Stimulated activated CD8-positive, alpha-beta memory T cell treated with anti-CD3 and anti-CD28 coated beads, Interleukin-12 subunit alpha, Interleukin-12 subunit beta, amount 100 ng/mL, for 1 hour (primary cell): ENCODE measurements around the gene SYCP2.

Experiments used
- DNase-seq: peaks from one replicate; pipeline ENCODE4 v3.0.0-alpha.2; 2020; ENCODE audit warnings: low read depth

The SYCP2 gene

GRCh38 chr20:59835057-59835447 lies 98.4 kb downstream of the SYCP2 start:
- DNase-seq, result no peak

- no peak for DNase-seq
Measured at GRCh38 chr20:59832406-59833363, 100.8 kb downstream of the SYCP2 start.

- DNase-seq, result no peak
Measured at GRCh38 chr20:59831916-59832270, 101.5 kb downstream of the SYCP2 start.

- DNase-seq, result no peak
Measured at GRCh38 chr20:59831024-59831915, 102.2 kb downstream of the SYCP2 start.

GRCh38 chr20:59830665-59831023 lies 102.8 kb downstream of the SYCP2 start:
- no peak for DNase-seq

GRCh38 chr20:59829786-59830664 lies 103.4 kb downstream of the SYCP2 start:
- no peak for DNase-seq

GRCh38 chr20:59829054-59829785 lies 104.2 kb downstream of the SYCP2 start:
- no peak for DNase-seq

- DNase-seq, result no peak
Measured at GRCh38 chr20:59828125-59829053, 105.0 kb downstream of the SYCP2 start.

- no peak for DNase-seq
Measured at GRCh38 chr20:59827138-59828056, 106.0 kb downstream of the SYCP2 start.

GRCh38 chr20:59825944-59826759 lies 107.3 kb downstream of the SYCP2 start:
- DNase-seq, result no peak

- no peak for DNase-seq
Measured at GRCh38 chr20:59825563-59825920, 107.9 kb downstream of the SYCP2 start.

- no peak for DNase-seq
Measured at GRCh38 chr20:59824711-59825562, 108.5 kb downstream of the SYCP2 start.

GRCh38 chr20:59823491-59824259 lies 109.8 kb downstream of the SYCP2 start:
- DNase-seq, result no peak

- no peak for DNase-seq
Measured at GRCh38 chr20:59823030-59823423, 110.4 kb downstream of the SYCP2 start.

- DNase-seq, result no peak
Measured at GRCh38 chr20:59822291-59823029, 111.0 kb downstream of the SYCP2 start.

GRCh38 chr20:59821788-59822187 lies 111.6 kb downstream of the SYCP2 start:
- DNase-seq, result no peak
